HCT116 (cell line): ENCODE measurements around the gene PAK6. TPM values are rescaled to one million over a fixed set of nuclear protein-coding genes. Genes with fewer than 3 reads are reported as not detected.

ENCODE experiments used
- ATAC-seq: fragments of 200-7000 bp; cut with Tn5 transposase; 2 replicates; pipeline ENCODE4 v1.9.1; 2020; ENCODE audit warnings: mild to moderate bottlenecking, moderate library complexity
- BruUV-seq: library from RNA; stranded (reverse); fragments of 400-500 nt; replicated peaks from 2 replicates; lab custom pipeline; 2021; lab: Mats Ljungman, UMichigan
- CTCF ChIA-PET: fragments of 300-600 bp; sonication (Branson Sonifier 250); formaldehyde crosslinking; loops from one replicate; lab custom pipeline; 2021; ENCODE audit warnings: antibody characterized with exemption; lab: Charles Lee
- POLR2A ChIA-PET: fragments of 300-600, 350-600 bp; sonication (Branson Sonifier 250); formaldehyde crosslinking; loops from one replicate; lab custom pipeline; 2021; ENCODE audit warnings: antibody characterized with exemption; lab: Charles Lee
- RAD21 ChIA-PET, 2 experiments: fragments of 300-600 bp; sonication (Branson Sonifier 250); formaldehyde crosslinking; loops; one replicate each; lab custom pipeline; 2023; ENCODE audit warnings: low total read pairs in 2 of 2; ENCODE audit not compliant: uncharacterized antibody in 2 of 2, unreplicated experiment in 2 of 2, low non-redundant PET in 1 of 2; lab: Charles Lee
- DNase-seq: peaks from one replicate; pipeline ENCODE4 v3.0.0-alpha.2; 2010; ENCODE audit warnings: low read depth, low spot score
- H2AFZ ChIP-seq: fragments of 200-600 bp; shearing (Covaris generic), sonication (generic); 2 replicates; pipeline ENCODE4 v1.6.1; 2017; ENCODE audit warnings: low read depth, mixed run types, mixed read lengths, antibody characterized with exemption, low read length; ENCODE audit not compliant: poor library complexity, severe bottlenecking
- H3K27ac ChIP-seq: 2 replicates; pipeline ENCODE4 v1.5.1; 2012; ENCODE audit warnings: low read depth, low read length
- H3K27me3 ChIP-seq: fragments of 200-600 bp; sonication (generic); 2 replicates; pipeline ENCODE4 v1.6.1; 2016; ENCODE audit warnings: mixed run types, low read length, mixed read lengths; ENCODE audit not compliant: insufficient read depth
- H3K36me3 ChIP-seq, 2 experiments: fragments of 200-500 bp in 1 of 2; fragments of 200-600 bp in 1 of 2; sonication (Bioruptor generic) in 1 of 2; sonication (generic) in 1 of 2; 2 replicates each; pipeline versions ENCODE4 v1.5.1 to v1.6.1; 2014 to 2016; ENCODE audit warnings: low read length in 2 of 2, inconsistent platforms in 1 of 2, mixed read lengths in 1 of 2, mixed run types in 1 of 2; ENCODE audit not compliant: insufficient read depth in 2 of 2, control insufficient read depth in 1 of 2
- H3K4me1 ChIP-seq, 2 experiments: fragments of 200-600 bp in 1 of 2; sonication (generic) in 1 of 2; 2 replicates each; pipeline versions ENCODE4 v1.5.1 to v1.6.1; 2012 to 2017; ENCODE audit warnings: low read length in 2 of 2, inconsistent platforms in 1 of 2, mild to moderate bottlenecking in 1 of 2, mixed read lengths in 1 of 2, mixed run types in 1 of 2, moderate library complexity in 1 of 2; ENCODE audit not compliant: insufficient read depth in 2 of 2, control insufficient read depth in 1 of 2
- H3K4me2 ChIP-seq: fragments of 200-600 bp; sonication (generic); 2 replicates; pipeline ENCODE4 v1.6.1; 2017; ENCODE audit warnings: mixed run types, low read length, mixed read lengths
- H3K4me3 ChIP-seq, 2 experiments: fragments of 200-600 bp in 1 of 2; sonication (generic) in 1 of 2; replicated peaks in 1 of 2; 2 replicates each; pipeline ENCODE4 v1.5.1; 2011 to 2016; ENCODE audit warnings: low read length in 2 of 2, control low read depth in 1 of 2, low read depth in 1 of 2, mild to moderate bottlenecking in 1 of 2, mixed read lengths in 1 of 2, mixed run types in 1 of 2
- H3K79me2 ChIP-seq: fragments of 200-600 bp; sonication (generic); 2 replicates; pipeline ENCODE4 v1.6.1; 2017; ENCODE audit warnings: mild to moderate bottlenecking, mixed run types, low read length, moderate library complexity, mixed read lengths; ENCODE audit not compliant: insufficient read depth
- H3K9ac ChIP-seq: fragments of 200-600 bp; sonication (generic); 2 replicates; pipeline ENCODE4 v1.6.1; 2016; ENCODE audit warnings: low read length, mixed read lengths
- H3K9me2 ChIP-seq: fragments of 200-600 bp; sonication (generic), shearing (Covaris generic); 2 replicates; pipeline ENCODE4 v1.6.1; 2017; ENCODE audit warnings: mixed run types, mild to moderate bottlenecking, moderate library complexity; ENCODE audit not compliant: insufficient read depth
- H3K9me3 ChIP-seq, 2 experiments: fragments of 200-500 bp in 1 of 2; fragments of 200-600 bp in 1 of 2; sonication (Bioruptor generic) in 1 of 2; sonication (generic) in 1 of 2; 2 replicates each; pipeline ENCODE4 v1.6.1; 2014 to 2017; ENCODE audit warnings: low read length in 2 of 2, mixed read lengths in 2 of 2, inconsistent platforms in 1 of 2, low read depth in 1 of 2, mild to moderate bottlenecking in 1 of 2, mixed run types in 1 of 2, moderate library complexity in 1 of 2; ENCODE audit not compliant: control insufficient read depth in 1 of 2, insufficient read depth in 1 of 2
- H4K20me1 ChIP-seq: fragments of 200-600 bp; sonication (generic), shearing (Covaris generic); 2 replicates; pipeline ENCODE4 v1.6.1; 2017; ENCODE audit warnings: mixed run types, mild to moderate bottlenecking, moderate library complexity; ENCODE audit not compliant: insufficient read depth
- CBX3 ChIP-seq: IDR thresholded peaks from 2 replicates; pipeline ENCODE4 v1.6.1; 2012; ENCODE audit warnings: low read depth
- CEBPB ChIP-seq: IDR thresholded peaks from 2 replicates; pipeline ENCODE4 v1.6.1; 2012; ENCODE audit warnings: low read depth
- EZH2 ChIP-seq: fragments of 200-600 bp; sonication (generic); IDR thresholded peaks from 2 replicates; pipeline ENCODE4 v1.6.1; 2017; ENCODE audit warnings: antibody characterized with exemption, mixed run types
- FOSL1 ChIP-seq: IDR thresholded peaks from 2 replicates; pipeline ENCODE4 v1.6.1; 2012; ENCODE audit warnings: low read depth
- JUND ChIP-seq: IDR thresholded peaks from 2 replicates; pipeline ENCODE4 v1.6.1; 2012
- MAX ChIP-seq: IDR thresholded peaks from 2 replicates; pipeline ENCODE4 v1.6.1; 2012
- POLR2AphosphoS5 ChIP-seq: IDR thresholded peaks from 2 replicates; pipeline ENCODE4 v1.6.1; 2011; ENCODE audit warnings: mild to moderate bottlenecking, low read depth, low read length, moderate library complexity
- RAD21 ChIP-seq: IDR thresholded peaks from 2 replicates; pipeline ENCODE4 v1.6.1; 2012; ENCODE audit warnings: low read depth, mild to moderate bottlenecking
- REST ChIP-seq: IDR thresholded peaks from 2 replicates; pipeline ENCODE4 v1.6.1; 2012; ENCODE audit warnings: low read depth
- SRF ChIP-seq: IDR thresholded peaks from 2 replicates; pipeline ENCODE4 v1.6.1; 2012; ENCODE audit warnings: low read depth
- TCF7L2 ChIP-seq: IDR thresholded peaks from 2 replicates; pipeline ENCODE4 v1.7.0; 2011; ENCODE audit warnings: borderline replicate concordance, inconsistent platforms; ENCODE audit not compliant: insufficient read depth, insufficient read length; ENCODE audit errors: extremely low read depth
- YY1 ChIP-seq: IDR thresholded peaks from 2 replicates; pipeline ENCODE4 v1.6.1; 2011; ENCODE audit warnings: low read length, low read depth, moderate library complexity, mild to moderate bottlenecking; ENCODE audit not compliant: insufficient replicate concordance; ENCODE audit errors: extremely low read depth
- ZBTB33 ChIP-seq: IDR thresholded peaks from 2 replicates; pipeline ENCODE4 v1.6.1; 2011; ENCODE audit warnings: mild to moderate bottlenecking, low read length, moderate library complexity; ENCODE audit not compliant: insufficient replicate concordance; ENCODE audit errors: extremely low read depth
- ZNF274 ChIP-seq: fragments of 200-500 bp; sonication (Bioruptor generic); IDR thresholded peaks from 2 replicates; pipeline ENCODE4 v1.6.1; 2014; ENCODE audit warnings: mild to moderate bottlenecking, low read depth, low read length, inconsistent platforms
- intact Hi-C: fragments of 100-400 bp; cut with micrococcal nuclease; formaldehyde crosslinking; loops from 2 replicates; pipeline ENCODE4 v1.10.0; 2022
- total RNA-seq: library from RNA; stranded (reverse); gene quantifications from one replicate; pipeline ENCODE4 v1.2.1, GENCODE V29; 2021; ENCODE audit not compliant: unreplicated experiment

Gene PAK6
- total RNA-seq, 1 experiment from 2014 or later: 19.9 TPM

- no peak for TF ChIP-seq ZBTB33
- no peak for TF ChIP-seq CBX3
- TF ChIP-seq MAX: no peak
Measured at GRCh38 chr15:40257656-40258450, 19.0 kb downstream of the PAK6 start (continued).

GRCh38 chr15:40258544-40258943 is 19.7 kb downstream of the PAK6 start:
- Histone ChIP-seq H3K36me3 (peaks cover 3 to 4% of the 10 kb centered on the region in 2 experiments; a peak in 3 of 4 replicates), H3K79me2 (peaks cover 12% of the 10 kb centered on the region; the same call in 1 of the 2 replicates)
- TF ChIP-seq POLR2AphosphoS5: no peak
- no peak for TF ChIP-seq FOSL1
- no peak for TF ChIP-seq TCF7L2
- no peak for TF ChIP-seq JUND
- TF ChIP-seq REST: no peak
- no peak for TF ChIP-seq RAD21
- no peak for TF ChIP-seq EZH2
- TF ChIP-seq YY1: no peak
- no peak for TF ChIP-seq SRF
- no peak for TF ChIP-seq MAX
- TF ChIP-seq ZBTB33: no peak
- no peak for TF ChIP-seq CEBPB
- no peak for TF ChIP-seq ZNF274
- TF ChIP-seq, all 23 proteins: peak for 0
- Histone ChIP-seq H3K27ac (no peak overlapping the region), H3K9me3 (no peaks in the 10 kb centered on the region), H3K4me3 (no peak overlapping the region), H3K9ac (no peak overlapping the region), H3K4me1 (peaks cover 7 to 22% of the 10 kb centered on the region in 2 experiments), H4K20me1 (no peaks in the 10 kb centered on the region), H3K9me2 (no peaks in the 10 kb centered on the region), H2AFZ (no peak overlapping the region), H3K27me3 (no peaks in the 10 kb centered on the region), H3K4me2 (no peak overlapping the region)
- CTCF ChIA-PET: no interaction called here
- intact Hi-C loops: no loop called here
- DNase-seq (no peak), ATAC-seq (no peak)
- no TSS peak for BruUV-seq
- RAD21 ChIA-PET: no interaction called here
- POLR2A ChIA-PET: interaction anchor here (1.1 kb wide), 1 partner anchor 20 kb away, joined by 3 read pairs; the partner anchor contains the start of gene PAK6
